ENCODE results near the gene ZNF775.
A peak's percentile ranks its signal among the peaks of the same experiment; 100 is the strongest.

The ZNF775 gene

GRCh38 chr7:150444674-150445365 lies 65.7 kb downstream of the ZNF775 start:
- Histone ChIP-seq H3K9me3 (peaks cover 22% of the 10 kb centered on the region), H3K4me1 (peaks cover 69% of the 10 kb centered on the region), H3K27me3 (no peaks in the 10 kb centered on the region), H4K20me1 (peaks cover 8% of the 10 kb centered on the region; the same call in 1 of the 2 replicates), H3K9ac (peak overlapping the region; percentile 51; the same call in 1 of the 2 replicates), H3K4me3 (no peak overlapping the region), H3K4me2 (peak overlapping the region; percentile 96), H3K36me3 (no peaks in the 10 kb centered on the region), H3K27ac (peak overlapping the region; percentile 53; the same call in 1 of the 2 replicates)
- TF ChIP-seq Cebpa-rat (IDR thresholded peaks at IDR 0.05), result no peak

- Histone ChIP-seq H3K4me2 (peak overlapping the region; percentile 96), H3K27ac (peak overlapping the region; percentile 18; the same call in 1 of the 2 replicates), H3K36me3 (no peaks in the 10 kb centered on the region), H3K27me3 (no peaks in the 10 kb centered on the region), H4K20me1 (peaks cover 8% of the 10 kb centered on the region; the same call in 1 of the 2 replicates), H3K4me1 (peaks cover 85% of the 10 kb centered on the region), H3K9me3 (peaks cover 19% of the 10 kb centered on the region), H3K9ac (peak overlapping the region; percentile 43; the same call in 1 of the 2 replicates), H3K4me3 (no peak overlapping the region)
- no peak for TF ChIP-seq Cebpa-rat (IDR thresholded peaks at IDR 0.05)
These were observed 67.3 kb downstream of the ZNF775 start for GRCh38 chr7:150446288-150446938.
